CMK (cell line): Measurements from ENCODE around the gene TAS2R1.
"Not testable (repeated sequence)": the region's sequence is repeated elsewhere in the genome, so short reads cannot be mapped to it uniquely, and the experiment has no call there.

Experiments
- DNase-seq: peaks from one replicate; pipeline ENCODE4 v3.0.0-alpha.2; 2010; ENCODE audit warnings: low read depth

The TAS2R1 gene

GRCh38 chr5:9622971-9623421, 7.2 kb downstream of the TAS2R1 start:
- DNase-seq = no peak

GRCh38 chr5:9621379-9621903, 8.7 kb downstream of the TAS2R1 start:
- DNase-seq = no peak

- DNase-seq = no peak
Observed at GRCh38 chr5:9619331-9620092, 10.6 kb downstream of the TAS2R1 start.

GRCh38 chr5:9617739-9618504, 12.2 kb downstream of the TAS2R1 start:
- no peak for DNase-seq

- no peak for DNase-seq
Observed at GRCh38 chr5:9617221-9617620, 12.9 kb downstream of the TAS2R1 start.

GRCh38 chr5:9615331-9615730, 14.8 kb downstream of the TAS2R1 start:
- no peak for DNase-seq

GRCh38 chr5:9613360-9613759, 16.8 kb downstream of the TAS2R1 start:
- DNase-seq = no peak

- DNase-seq = no peak
Observed at GRCh38 chr5:9610969-9611368, 19.2 kb downstream of the TAS2R1 start.

- no peak for DNase-seq
Observed at GRCh38 chr5:9610364-9610763, 19.8 kb downstream of the TAS2R1 start.

- no peak for DNase-seq
Observed at GRCh38 chr5:9608093-9608492, 22.1 kb downstream of the TAS2R1 start.

- no peak for DNase-seq
Observed at GRCh38 chr5:9605041-9605838, 24.9 kb downstream of the TAS2R1 start.

- DNase-seq = no peak
Observed at GRCh38 chr5:9604416-9604815, 25.7 kb downstream of the TAS2R1 start.

GRCh38 chr5:9601055-9601739, 29.0 kb downstream of the TAS2R1 start:
- no peak for DNase-seq

- no peak for DNase-seq
Observed at GRCh38 chr5:9599391-9599790, 30.8 kb downstream of the TAS2R1 start.

GRCh38 chr5:9598329-9598728, 31.8 kb downstream of the TAS2R1 start:
- not testable (repeated sequence) for DNase-seq

GRCh38 chr5:9597322-9597721, 32.8 kb downstream of the TAS2R1 start:
- DNase-seq = not testable (repeated sequence)

GRCh38 chr5:9596824-9597223, 33.3 kb downstream of the TAS2R1 start:
- no peak for DNase-seq

- no peak for DNase-seq
Observed at GRCh38 chr5:9596171-9596780, 33.9 kb downstream of the TAS2R1 start.

- no peak for DNase-seq
Observed at GRCh38 chr5:9594913-9595312, 35.2 kb downstream of the TAS2R1 start.

- no peak for DNase-seq
Observed at GRCh38 chr5:9589049-9589835, 40.9 kb downstream of the TAS2R1 start.
